ENCODE data around the gene ALDH8A1.

DNA sequence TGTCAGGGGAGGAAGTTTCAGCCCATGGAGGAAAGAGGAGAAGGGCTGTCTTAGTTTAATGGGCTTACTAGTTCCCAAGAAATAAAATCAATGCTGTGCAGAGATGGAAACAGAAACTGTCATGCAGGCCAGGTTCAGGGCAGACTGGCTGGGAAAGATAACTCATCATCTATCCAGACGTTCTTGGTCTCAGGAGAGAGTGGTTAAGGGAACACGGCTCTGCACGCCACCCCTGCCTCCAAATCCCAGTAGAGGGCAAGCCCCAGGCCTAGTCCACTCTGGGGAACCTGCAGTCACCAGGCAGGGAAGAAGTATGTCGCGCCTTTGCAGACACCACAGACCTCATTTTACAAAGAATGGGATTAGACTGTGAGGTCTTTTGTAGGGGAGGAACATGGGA lies 12.5 kb downstream of the ALDH8A1 start:
- TF ChIP-seq, protein P1, sequence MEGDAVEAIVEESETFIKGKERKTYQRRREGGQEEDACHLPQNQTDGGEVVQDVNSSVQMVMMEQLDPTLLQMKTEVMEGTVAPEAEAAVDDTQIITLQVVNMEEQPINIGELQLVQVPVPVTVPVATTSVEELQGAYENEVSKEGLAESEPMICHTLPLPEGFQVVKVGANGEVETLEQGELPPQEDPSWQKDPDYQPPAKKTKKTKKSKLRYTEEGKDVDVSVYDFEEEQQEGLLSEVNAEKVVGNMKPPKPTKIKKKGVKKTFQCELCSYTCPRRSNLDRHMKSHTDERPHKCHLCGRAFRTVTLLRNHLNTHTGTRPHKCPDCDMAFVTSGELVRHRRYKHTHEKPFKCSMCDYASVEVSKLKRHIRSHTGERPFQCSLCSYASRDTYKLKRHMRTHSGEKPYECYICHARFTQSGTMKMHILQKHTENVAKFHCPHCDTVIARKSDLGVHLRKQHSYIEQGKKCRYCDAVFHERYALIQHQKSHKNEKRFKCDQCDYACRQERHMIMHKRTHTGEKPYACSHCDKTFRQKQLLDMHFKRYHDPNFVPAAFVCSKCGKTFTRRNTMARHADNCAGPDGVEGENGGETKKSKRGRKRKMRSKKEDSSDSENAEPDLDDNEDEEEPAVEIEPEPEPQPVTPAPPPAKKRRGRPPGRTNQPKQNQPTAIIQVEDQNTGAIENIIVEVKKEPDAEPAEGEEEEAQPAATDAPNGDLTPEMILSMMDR (IDR thresholded peaks at IDR 0.05): no peak
- no peak for TF ChIP-seq POLR2A (IDR thresholded peaks at IDR 0.05; ENCODE audit: low read length)
- TF ChIP-seq RAD21 (conservative IDR thresholded peaks at IDR 0.05 in 1 of 2, IDR thresholded peaks at IDR 0.05 in 1 of 2): no peak
- no peak for TF ChIP-seq EP300 (IDR thresholded peaks at IDR 0.05)

Data from A549 (cell line).